Muscle of back (tissue), 11 donors: ENCODE measurements around the gene RAI1. TPM values are rescaled to one million over a fixed set of nuclear protein-coding genes. Genes with fewer than 3 reads are reported as not detected.
A peak's percentile ranks its signal among the peaks of the same experiment; 100 is the strongest.

ENCODE experiments used
- DNase-seq, 3 donors: peaks; one replicate each; pipeline versions ENCODE4 v3.0.0 to v3.0.0-alpha.2; 2013
- polyA plus RNA-seq, 10 donors: library from polyadenylated mRNA; unstranded; fragments of 120-200 nt; gene quantifications; one replicate each; pipeline ENCODE4 v1.2.1, GENCODE V29; 2013; ENCODE audit not compliant: insufficient read length in 10 of 10

RAI1 gene
- polyA plus RNA-seq, 10 donors = 12.5 to 23.4 (median 16.7) TPM

GRCh38 chr17:17840751-17841591, 159.7 kb downstream of the RAI1 start:
- peak in 1 of 3 donors; percentile 72 for DNase-seq

- peak in 1 of 3 donors; percentile 57 for DNase-seq
Observed at GRCh38 chr17:17841601-17842025, 160.4 kb downstream of the RAI1 start.

DNA sequence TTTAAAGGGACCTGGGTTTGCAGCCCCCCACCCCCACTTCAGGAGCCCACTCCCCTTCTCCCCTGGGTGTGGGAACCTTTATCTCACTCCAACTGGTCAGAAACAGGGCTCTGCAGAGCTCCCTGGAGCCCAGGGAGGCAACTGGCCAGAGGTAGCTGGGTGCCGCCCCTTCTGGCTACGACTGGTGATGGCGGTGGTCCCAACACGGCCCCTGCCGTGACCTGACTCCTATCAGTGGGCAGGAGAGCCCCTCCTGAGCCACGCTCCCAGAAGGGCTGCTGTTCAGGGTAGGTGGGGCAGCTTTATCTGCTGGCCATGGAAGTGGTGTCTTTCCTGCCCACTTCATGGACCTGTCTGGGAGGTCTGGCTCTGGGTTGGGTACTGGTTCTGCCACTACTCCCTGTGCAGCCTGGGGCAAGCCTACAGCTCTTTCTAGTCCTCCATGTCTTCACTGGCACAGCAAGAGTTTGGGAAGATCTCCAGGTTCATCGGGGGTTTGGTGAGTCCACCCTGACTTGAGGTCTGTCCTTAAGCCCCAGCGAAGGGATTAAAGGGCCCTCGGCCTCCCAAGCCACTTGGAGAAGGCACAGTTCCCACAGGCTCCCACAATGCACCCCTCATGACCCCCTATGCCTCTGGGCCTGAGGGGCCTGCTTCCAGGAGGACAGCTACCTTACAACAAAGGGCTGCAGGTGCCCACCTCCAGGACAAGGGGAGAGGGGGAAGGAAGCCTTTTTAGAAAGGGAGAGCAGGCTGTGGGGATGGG, 161.0 kb downstream of the RAI1 start:
- DNase-seq = no peak

- DNase-seq = no peak
Observed at GRCh38 chr17:17843096-17843495, 161.8 kb downstream of the RAI1 start.

- DNase-seq = no peak
Observed at GRCh38 chr17:17844079-17844478, 162.8 kb downstream of the RAI1 start.

DNA sequence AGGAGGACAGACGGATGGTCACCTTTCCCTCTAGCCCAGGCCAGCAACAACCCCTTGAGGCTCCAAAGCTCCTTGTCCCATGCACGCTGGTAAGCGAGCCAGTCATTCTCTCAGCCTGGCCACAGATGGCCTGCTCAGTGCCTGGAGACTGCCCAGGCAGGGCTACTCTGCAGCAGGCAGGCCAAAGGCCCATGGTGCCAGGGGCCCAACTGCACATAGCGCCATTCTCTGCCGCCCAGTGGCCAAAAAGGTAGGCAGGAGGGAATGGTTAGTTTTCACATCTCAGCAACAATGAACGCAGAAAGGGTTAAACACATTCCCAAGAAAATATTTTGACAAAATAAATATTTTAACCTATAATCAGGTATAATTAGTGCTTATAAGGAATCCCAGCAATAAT, 163.2 kb downstream of the RAI1 start:
- DNase-seq = no peak

DNA sequence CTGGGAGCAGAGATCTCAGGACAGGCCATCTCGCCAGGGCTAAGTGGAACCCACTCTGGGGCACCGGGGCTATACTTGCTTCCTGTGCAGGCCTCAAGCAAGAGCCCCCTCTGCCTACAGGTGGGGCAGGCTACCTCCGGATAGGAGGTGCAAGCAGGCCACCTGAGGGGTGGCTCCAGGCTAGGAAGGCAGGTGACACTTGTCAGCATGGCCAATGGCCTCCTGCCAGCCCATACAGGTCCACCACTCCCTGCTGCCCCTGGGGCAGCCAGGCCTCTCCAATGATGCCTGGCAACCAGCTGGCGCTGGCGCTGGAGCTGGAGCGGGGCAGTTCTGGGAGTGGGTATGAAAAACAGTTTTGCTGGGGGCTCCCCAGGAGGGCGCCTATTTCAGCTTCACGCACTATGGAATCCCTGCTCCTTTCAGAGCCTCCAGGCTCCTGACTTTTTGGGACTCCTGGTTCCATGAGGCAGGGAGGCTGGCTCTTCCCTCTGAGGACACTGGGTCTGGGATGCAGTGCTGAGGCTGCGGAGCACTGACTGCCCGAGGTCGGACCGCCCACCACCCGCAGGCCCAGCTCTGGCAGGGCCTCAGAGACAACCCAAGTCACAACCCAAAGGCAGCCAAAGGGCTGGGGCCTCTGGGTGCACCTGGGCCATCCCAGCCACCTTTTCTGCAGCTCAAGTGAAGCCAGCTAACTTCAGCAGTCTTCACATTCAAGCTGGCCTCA, 164.0 kb downstream of the RAI1 start:
- no peak for DNase-seq

GRCh38 chr17:17846003-17846402, 164.7 kb downstream of the RAI1 start:
- DNase-seq = no peak

- DNase-seq = no peak
Observed at GRCh38 chr17:17846645-17847044, 165.4 kb downstream of the RAI1 start.

- no peak for DNase-seq
Observed at GRCh38 chr17:17847118-17847689, 165.9 kb downstream of the RAI1 start.

DNA sequence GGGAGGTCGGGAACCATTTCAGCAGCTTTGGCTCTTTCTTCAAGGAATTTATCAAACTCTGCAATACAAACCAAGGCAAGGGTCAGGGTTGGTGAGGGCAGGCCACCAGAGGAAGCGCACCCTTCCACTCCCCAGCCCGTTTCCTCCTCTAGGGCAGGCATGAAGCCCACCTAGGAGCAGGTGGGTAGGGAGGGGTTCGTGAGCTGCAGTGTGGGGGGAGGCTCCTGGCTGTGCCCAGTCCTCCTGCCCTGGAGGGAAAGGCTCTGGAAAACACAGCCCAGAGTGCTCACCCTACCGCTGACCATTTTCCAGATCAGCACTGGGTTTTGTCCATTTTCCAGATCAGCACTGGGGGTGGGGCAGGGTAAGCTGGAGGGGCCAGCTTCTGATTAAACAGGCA, 166.5 kb downstream of the RAI1 start:
- no peak for DNase-seq

DNA sequence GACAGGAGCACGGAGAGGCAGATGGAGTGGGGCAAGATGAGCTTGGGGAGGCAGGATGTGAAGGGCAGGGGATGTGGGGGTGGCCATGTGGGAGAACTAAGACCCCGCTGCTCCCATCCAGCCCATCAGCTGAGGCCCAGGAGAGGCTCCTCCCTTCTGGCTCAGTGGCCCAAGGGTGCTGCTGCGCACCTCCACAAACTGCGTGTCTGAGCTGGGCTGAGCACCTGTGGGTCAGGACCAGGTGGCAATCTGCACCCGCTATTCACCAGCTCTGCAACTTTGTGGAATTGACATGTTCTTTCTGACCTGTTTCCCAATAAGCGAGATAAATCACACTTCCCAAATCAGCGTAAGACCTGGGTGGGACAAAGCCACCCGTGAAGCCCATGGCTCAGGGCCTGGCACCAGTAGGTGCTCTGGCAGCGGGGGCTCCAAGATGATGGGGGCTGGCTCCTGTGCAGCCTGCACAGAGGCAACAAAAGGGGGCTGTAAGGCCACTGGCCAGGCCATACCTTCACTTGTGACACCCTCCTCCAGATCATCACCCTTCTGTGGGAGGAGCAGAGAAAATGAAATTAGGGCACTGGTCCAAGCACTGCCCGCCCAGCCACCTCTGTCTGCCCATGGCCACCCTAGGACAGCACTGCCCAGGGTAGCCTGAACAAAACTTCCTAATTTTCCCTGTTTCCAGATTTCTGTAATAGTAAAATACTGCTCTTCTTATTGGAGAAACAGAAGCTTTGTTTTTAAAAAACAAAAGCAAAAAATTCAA, 167.2 kb downstream of the RAI1 start:
- no peak for DNase-seq

- DNase-seq = no peak
Observed at GRCh38 chr17:17849147-17849820, 168.0 kb downstream of the RAI1 start.

DNA sequence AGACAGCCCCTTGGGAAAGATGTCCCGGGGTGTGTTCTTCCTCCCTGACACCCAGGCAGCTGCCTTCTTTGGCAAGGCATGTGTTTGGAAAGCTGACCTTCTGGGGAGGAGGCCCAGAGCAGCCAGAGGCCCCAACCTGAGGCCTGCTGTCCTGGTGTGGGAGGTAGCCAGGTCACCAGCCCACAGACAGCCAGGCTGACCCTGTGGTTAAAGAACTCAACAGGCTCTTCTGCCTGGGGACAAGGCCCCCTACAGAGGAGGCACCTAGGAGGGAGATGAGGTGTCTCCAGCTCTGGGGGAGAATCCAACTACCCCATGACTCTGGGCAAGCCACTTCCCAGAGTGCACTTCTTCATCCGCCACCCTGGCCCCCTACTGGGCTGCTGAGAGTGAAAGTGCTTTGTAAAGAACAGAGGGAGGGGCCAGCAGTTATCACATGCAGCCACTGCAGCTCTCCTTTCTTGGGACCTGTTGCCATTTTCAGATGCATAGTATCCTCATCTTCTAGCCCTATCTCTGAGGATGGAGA, 168.7 kb downstream of the RAI1 start:
- peak in 1 of 3 donors; percentile 51 for DNase-seq

DNA sequence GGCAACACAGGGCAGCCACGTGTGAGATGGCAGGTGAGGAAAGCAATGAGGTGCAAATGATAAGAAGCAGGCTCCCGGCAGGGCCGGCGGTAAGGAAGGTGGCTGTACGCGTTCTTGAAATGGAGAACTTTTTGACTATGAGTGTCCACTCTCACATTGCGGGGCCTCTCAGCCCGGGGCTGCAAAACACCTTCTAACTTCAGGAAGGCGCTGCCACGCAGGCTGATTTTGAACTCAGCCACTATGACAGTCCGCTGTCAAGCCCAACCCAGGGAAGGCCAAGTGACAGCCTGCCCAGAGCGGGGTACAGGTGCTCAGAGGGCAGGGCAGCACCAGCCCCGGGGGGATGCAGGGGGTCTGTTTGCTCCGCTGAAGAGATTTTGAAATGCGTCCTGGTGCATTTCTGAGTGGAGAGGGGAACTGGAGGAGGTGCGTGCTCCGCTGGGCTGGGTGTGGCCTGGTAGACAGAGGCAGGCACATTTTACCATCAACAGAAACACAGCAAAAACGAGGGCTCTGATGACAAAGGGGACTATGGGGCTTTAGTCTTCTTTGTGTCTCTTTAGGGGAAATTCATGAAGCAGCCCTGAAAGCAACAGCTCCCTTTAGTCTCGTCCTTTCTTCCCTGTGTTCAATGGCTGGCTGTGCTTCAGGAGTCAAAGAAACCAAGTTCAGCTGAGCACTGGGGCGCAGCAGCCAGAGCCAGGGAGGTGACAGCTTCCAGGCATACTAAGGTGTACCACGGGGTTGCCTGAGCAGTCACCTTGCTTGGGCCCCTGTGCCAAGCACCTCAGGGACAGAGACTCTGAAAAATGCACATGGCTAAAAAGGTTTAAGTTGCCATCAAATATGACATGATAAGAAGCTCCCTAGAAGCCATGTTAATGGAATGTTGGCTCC, 170.1 kb downstream of the RAI1 start:
- DNase-seq = no peak

DNA sequence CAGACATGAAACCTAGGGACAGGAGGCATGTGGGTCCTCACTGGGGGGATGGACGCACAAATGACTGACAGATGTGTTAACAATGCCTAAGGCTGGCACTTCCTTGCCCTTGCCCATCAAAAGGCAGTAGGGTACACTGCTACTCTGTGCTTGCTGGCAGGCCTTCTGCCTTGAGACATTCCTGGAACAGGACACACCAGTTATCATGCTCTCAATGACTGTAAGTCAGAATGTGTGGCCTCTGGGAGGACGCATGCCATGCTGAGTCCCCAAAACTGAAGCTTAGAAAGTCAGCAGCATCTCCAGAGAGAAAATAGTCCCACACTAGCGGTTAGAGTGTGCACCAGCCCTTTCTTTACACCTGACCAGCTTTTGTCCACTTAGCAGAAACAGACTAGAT, 171.7 kb downstream of the RAI1 start:
- DNase-seq = no peak

DNA sequence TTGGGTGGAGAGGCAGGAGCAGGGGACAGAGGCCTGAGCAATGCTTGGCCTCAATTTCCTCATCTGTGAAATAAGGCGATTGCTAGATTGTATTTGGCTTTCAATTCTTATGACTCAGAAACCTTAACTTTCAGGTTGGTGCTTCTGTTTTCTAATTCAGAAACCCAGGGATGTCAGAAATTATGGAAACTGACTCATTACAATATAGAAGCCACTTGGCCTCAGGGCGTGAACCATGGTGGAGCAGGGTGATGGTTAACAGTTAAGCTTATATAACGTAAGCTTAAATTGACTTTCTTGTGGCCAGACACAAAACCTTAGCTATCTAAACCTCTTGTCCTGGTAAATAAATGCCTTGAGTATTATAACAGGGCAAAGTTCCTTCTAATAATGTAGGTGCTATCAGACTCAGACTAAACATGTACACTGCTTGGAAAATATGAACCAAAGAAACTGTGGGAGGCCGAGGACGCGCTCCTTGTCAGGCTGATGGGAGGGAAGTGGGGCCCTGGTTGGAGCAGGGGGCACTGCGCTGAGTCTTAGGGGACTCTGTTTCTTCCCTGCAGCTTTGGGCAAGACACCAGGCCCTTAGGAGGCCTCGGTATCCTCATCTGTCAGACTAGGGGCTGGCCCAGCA, 172.7 kb downstream of the RAI1 start:
- DNase-seq = no peak

GRCh38 chr17:17855976-17856375, 174.7 kb downstream of the RAI1 start:
- DNase-seq = no peak

DNA sequence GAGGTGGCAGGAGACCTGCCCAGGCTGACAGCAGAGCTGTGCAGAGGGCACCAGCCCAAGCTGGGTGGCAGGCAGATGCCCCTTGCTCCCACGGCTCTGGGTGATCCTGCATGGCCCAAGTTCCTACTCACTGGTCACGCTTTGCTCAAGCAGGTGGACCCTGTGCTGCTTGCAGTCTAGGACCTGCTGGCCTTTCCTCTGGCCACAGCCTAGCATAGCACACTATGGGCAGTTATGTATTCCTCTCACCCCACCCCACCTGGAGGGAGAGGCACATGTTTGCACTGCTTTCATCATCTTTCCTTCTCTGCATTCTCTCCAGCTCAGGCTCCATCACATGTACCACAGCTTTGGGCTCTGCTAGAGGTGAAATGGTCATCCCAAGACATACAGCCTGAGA, 175.1 kb downstream of the RAI1 start:
- DNase-seq = no peak
